Sigmoid colon (tissue), 7 donors: Measurements from ENCODE around the gene SPOP. TPM values are rescaled to one million over a fixed set of nuclear protein-coding genes. Genes with fewer than 3 reads are reported as not detected.
A peak's percentile ranks its signal among the peaks of the same experiment; 100 is the strongest.

Source experiments
- DNase-seq: peaks from one replicate; pipeline ENCODE4 v3.0.0-alpha.2; 2019
- H3K27ac ChIP-seq, 4 donors: fragments of 200-600 bp; sonication (generic); one replicate each; pipeline ENCODE4 v1.5.1; 2016 to 2019; ENCODE audit warnings: mild to moderate bottlenecking in 1 of 4
- H3K27me3 ChIP-seq, 3 donors: fragments of 200-600 bp; sonication (generic); one replicate each; pipeline ENCODE4 v1.5.1; 2019; ENCODE audit warnings: mild to moderate bottlenecking in 1 of 3
- H3K36me3 ChIP-seq, 4 donors: fragments of 200-600 bp; sonication (generic); one replicate each; pipeline ENCODE4 v1.5.1; 2016 to 2019
- H3K4me1 ChIP-seq, 4 donors: fragments of 200-600 bp; sonication (generic); one replicate each; pipeline ENCODE4 v1.5.1; 2017 to 2019
- H3K4me3 ChIP-seq, 4 donors: fragments of 200-600 bp; sonication (generic); one replicate each; pipeline ENCODE4 v1.5.1; 2017 to 2019; ENCODE audit warnings: mild to moderate bottlenecking in 2 of 4, moderate library complexity in 1 of 4
- H3K9me3 ChIP-seq, 4 donors: fragments of 200-600 bp in 3 of 4; sonication (generic) in 3 of 4; one replicate each; pipeline versions ENCODE4 v1.5.1 to v1.6.1; 2013 to 2019
- CTCF ChIP-seq, 4 experiments: fragments of 450-650 bp in 3 of 4; fragments of 200-600 bp in 1 of 4; IDR thresholded peaks; one replicate each; pipeline ENCODE4 v1.5.1; 2016 to 2019; ENCODE audit warnings: antibody characterized with exemption in 4 of 4, mild to moderate bottlenecking in 3 of 4, moderate library complexity in 2 of 4
- EP300 ChIP-seq, 4 donors: sonication (generic); formaldehyde crosslinking; IDR thresholded peaks; one replicate each; pipeline ENCODE4 v1.6.1; 2017; ENCODE audit warnings: antibody characterized with exemption in 4 of 4
- POLR2A ChIP-seq, 2 donors: fragments of 450-650 bp; IDR thresholded peaks; one replicate each; pipeline ENCODE4 v1.6.1; 2016; ENCODE audit warnings: antibody characterized with exemption in 2 of 2, mild to moderate bottlenecking in 2 of 2, moderate library complexity in 2 of 2
- POLR2AphosphoS5 ChIP-seq, 4 donors: sonication (generic); formaldehyde crosslinking; IDR thresholded peaks; one replicate each; pipeline ENCODE4 v1.6.1; 2017; ENCODE audit warnings: antibody characterized with exemption in 4 of 4
- WGBS, 2 donors: extraction: QIAGEN DNeasy Blood & Tissue Kit; methylation state at CpG; one replicate each; pipeline ENCODE4 v1.1.7; 2013; 5-methylcytosine and 5-hydroxymethylcytosine counted together
- intact Hi-C: fragments of 100-400 bp; cut with DNase I; formaldehyde crosslinking; loops from one replicate; pipeline ENCODE4 v1.15.1; 2023
- polyA plus RNA-seq, 3 donors: library from polyadenylated mRNA; stranded (reverse); fragments of 200-250 nt; gene quantifications; one replicate each; pipeline ENCODE4 v1.2.3, GENCODE V29; 2013
- total RNA-seq, 4 donors: library from RNA; depleted of rRNA; stranded (reverse); fragments of >200 nt; gene quantifications; one replicate each; pipeline ENCODE4 v1.1.0, GENCODE V29; 2016
- donor health status: healthy with polysubstance abuse.
- donor health status: Bipolar disorder and iron deficiency.
- donor health status: healthy.

Gene SPOP
- total and polyA plus RNA-seq, 7 donors: 33.0 to 332 (median 226) TPM

- Histone ChIP-seq H3K27me3 (no peaks in the 10 kb centered on the region), H3K27ac (peak overlapping the region; percentile 79 to 88 (median 84)), H3K4me1 (peaks cover 0 to 54% (median 40%) of the 10 kb centered on the region in 4 donors), H3K36me3 (peaks cover 6 to 39% (median 21%) of the 10 kb centered on the region in 4 donors), H3K9me3 (no peaks in the 10 kb centered on the region), H3K4me3 (no peak overlapping the region)
- intact Hi-C loops: no loop called here
- TF ChIP-seq POLR2AphosphoS5 (IDR thresholded peaks at IDR 0.05) (peak; percentile 43 to 80 (median 66)), POLR2A (IDR thresholded peaks at IDR 0.05) (no peak), CTCF (IDR thresholded peaks at IDR 0.05) (no peak), EP300 (IDR thresholded peaks at IDR 0.05) (peak in 1 of 4 donors; percentile 46)
- 54 to 87% methylated on average over 8 of the region's 8 CpGs for WGBS, 2 donors
- peak; percentile 94 for DNase-seq
These were observed 45.5 kb upstream of the SPOP start for GRCh38 chr17:49723423-49723822.

- Histone ChIP-seq H3K4me3 (no peak overlapping the region), H3K27me3 (no peaks in the 10 kb centered on the region), H3K4me1 (peaks cover 0 to 52% (median 31%) of the 10 kb centered on the region in 4 donors), H3K36me3 (peaks cover 18 to 53% (median 32%) of the 10 kb centered on the region in 4 donors), H3K9me3 (no peaks in the 10 kb centered on the region), H3K27ac (peak overlapping the region; percentile 79 to 88 (median 84))
- no peak for TF ChIP-seq CTCF (IDR thresholded peaks at IDR 0.05)
- no peak for TF ChIP-seq EP300 (IDR thresholded peaks at IDR 0.05)
- TF ChIP-seq POLR2AphosphoS5 (IDR thresholded peaks at IDR 0.05): no peak
- no peak for TF ChIP-seq POLR2A (IDR thresholded peaks at IDR 0.05)
- intact Hi-C loops: no loop called here
- 96 to 98% methylated on average over 3 of the region's 3 CpGs for WGBS, 2 donors
- DNase-seq: no peak
These were observed 44.2 kb upstream of the SPOP start for GRCh38 chr17:49722066-49722465.

DNA sequence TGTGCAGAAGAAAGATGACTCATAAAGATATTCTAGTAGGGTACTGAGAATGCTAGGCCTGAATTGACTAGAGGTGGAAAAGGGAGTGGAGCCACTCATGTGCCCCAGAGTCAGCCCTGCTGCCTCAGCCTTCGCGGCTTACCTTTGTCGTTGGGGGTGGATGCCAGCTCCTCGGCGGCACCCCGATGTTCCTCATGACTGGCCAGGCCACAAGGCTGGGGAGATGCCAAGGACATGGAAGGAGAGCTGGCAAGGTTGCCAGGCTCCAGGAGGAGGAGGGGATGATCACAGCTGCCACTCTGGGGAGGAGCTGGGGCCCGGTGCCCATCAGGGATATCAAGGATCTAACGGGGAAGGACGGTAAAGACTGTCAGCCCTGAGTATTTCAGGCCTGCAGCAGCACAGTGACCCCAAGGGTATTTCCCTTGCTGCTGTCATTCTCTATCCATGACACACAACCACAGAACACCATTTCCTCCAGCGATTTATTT lies 39.5 kb upstream of the SPOP start:
- Histone ChIP-seq H3K4me3 (no peak overlapping the region), H3K9me3 (no peaks in the 10 kb centered on the region), H3K27me3 (no peaks in the 10 kb centered on the region), H3K36me3 (peaks cover 34 to 99% (median 45%) of the 10 kb centered on the region in 4 donors), H3K4me1 (peaks cover 0 to 20% (median 5%) of the 10 kb centered on the region in 4 donors), H3K27ac (peak overlapping the region; percentile 18 to 71 (median 30))
- WGBS, 2 donors: 90 to 92% methylated on average over 10 of the region's 10 CpGs
- TF ChIP-seq CTCF (IDR thresholded peaks at IDR 0.05): no peak
- no peak for TF ChIP-seq POLR2AphosphoS5 (IDR thresholded peaks at IDR 0.05)
- no peak for TF ChIP-seq POLR2A (IDR thresholded peaks at IDR 0.05)
- intact Hi-C loops: no loop called here
- DNase-seq: no peak

DNA sequence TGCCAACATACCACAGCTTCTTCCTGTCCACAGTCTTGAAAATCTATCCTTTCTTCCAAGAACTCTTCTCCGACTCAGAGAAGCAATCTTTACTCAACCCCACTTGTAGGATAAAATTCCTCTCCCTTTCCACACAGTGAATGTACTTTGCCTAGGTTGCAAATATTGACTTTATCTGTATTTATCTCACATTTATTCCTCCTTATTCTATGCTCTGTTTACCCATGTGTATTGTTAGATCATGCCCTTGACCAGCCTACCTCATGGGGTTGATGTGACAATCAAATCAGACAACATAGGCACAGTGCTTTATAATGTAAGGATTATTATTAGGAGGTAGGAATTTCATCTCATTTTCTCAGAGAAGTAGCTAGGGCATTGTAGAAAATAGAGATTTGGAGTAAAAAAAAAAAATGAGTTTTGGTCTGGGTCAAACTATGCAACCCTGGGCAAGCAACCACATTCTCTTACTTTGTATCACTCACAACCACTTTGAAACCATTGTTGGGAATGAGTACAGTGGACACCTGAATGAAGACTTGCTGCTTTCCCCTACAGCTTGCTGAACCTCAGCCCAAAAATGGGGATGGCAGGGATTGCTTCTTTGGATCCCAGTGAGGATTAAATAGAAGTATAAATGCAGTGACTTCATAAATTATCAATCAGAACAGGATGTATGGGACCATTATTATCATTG lies 38.9 kb upstream of the SPOP start:
- Histone ChIP-seq H3K27ac (peak overlapping the region in 2 of 4 donors; percentile 32 to 71), H3K4me3 (no peak overlapping the region), H3K36me3 (peaks cover 34 to 98% (median 44%) of the 10 kb centered on the region in 4 donors), H3K27me3 (no peaks in the 10 kb centered on the region), H3K9me3 (no peaks in the 10 kb centered on the region), H3K4me1 (peaks cover 0 to 14% (median under 1%) of the 10 kb centered on the region in 4 donors)
- DNase-seq: no peak
- TF ChIP-seq EP300 (IDR thresholded peaks at IDR 0.05) (no peak), CTCF (IDR thresholded peaks at IDR 0.05) (no peak), POLR2AphosphoS5 (IDR thresholded peaks at IDR 0.05) (no peak), POLR2A (IDR thresholded peaks at IDR 0.05) (no peak)
- WGBS, 2 donors: 74 to 92% methylated on average over 1 of the region's 1 CpG
- intact Hi-C loops: no loop called here
